Superior temporal gyrus (tissue), 1 donor: ENCODE results near the gene ACTR1A.
A peak's percentile ranks its signal among the peaks of the same experiment; 100 is the strongest.
"Not testable (repeated sequence)": the region's sequence is repeated elsewhere in the genome, so short reads cannot be mapped to it uniquely, and the experiment has no call there.

Experiments
- DNase-seq: peaks from one replicate; pipeline ENCODE4 v3.0.0-alpha.2; 2016; ENCODE audit errors: extremely low spot score

The ACTR1A gene

GRCh38 chr10:102502337-102503151 lies at the start of gene ACTR1A:
Gene ACTR1A, minus strand, starts transcription at chr10:102502712. Its CDS starts 65 bp downstream, at chr10:102502647.
- peak; percentile 100 for DNase-seq

GRCh38 chr10:102550636-102551210 lies 48.2 kb upstream of the ACTR1A start:
- no peak for DNase-seq

GRCh38 chr10:102549549-102549948 lies 47.0 kb upstream of the ACTR1A start:
- no peak for DNase-seq

GRCh38 chr10:102546606-102547320 lies 44.3 kb upstream of the ACTR1A start:
- DNase-seq = no peak

GRCh38 chr10:102545997-102546396 lies 43.5 kb upstream of the ACTR1A start:
- no peak for DNase-seq

DNA sequence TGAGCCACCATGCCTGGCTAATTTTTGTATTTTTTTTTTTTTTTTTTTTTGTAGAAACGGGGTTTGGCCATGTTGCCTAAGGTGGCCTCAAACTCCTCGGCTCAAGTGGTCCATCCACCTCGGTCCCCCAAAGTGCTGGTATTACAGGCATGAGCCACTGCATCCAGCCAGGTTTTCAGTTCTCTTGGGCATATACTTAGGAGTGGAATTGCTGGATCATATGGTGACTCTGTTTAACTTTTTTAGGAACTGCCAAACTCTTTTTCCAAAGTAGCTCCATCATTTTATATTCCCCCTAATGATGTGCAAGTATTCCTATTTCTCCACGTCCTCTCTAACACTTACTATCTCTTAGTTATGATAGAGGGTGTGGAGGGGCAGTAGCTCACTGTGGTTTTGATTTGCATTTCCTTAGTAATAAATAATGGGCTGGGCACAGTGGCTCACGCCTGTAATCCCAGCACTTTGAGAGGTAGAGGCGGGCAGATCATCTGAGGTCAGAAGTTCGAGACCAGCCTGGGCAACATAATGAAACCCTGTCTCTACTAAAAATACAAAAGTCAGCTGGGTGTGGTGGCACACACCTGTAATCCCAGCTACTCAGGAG lies 42.9 kb upstream of the ACTR1A start:
- DNase-seq = no peak

DNA sequence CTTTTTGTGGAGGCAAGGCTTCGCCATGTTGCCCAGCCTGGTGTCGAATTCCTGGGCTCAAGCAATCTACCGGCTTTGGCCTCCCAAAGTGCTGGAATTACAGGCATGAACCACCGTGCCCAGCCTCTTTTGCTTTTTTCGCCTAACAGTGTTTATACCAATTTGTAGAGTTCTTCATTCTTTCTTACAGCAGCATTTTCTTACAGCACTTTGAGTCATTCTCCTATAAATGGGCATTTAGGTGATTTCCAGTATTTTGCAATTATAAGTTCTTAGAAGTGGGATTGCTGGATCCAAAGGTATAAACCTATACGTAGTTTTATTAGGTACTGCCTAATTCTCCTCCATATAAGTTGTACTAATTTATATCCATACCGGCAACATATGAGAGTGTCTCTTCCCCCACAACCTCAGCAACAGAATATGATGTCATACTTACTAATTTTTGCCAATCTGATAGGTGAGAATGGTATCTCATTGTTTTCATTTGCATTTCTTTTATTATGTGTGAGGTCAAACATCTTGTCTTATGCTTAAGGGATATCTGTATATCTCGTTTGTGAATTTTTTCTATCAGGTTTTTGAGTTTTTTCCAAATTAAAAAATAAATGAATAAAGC lies 40.4 kb upstream of the ACTR1A start:
- DNase-seq = no peak

GRCh38 chr10:102540023-102540422 lies 37.5 kb upstream of the ACTR1A start:
- DNase-seq = no peak

GRCh38 chr10:102538811-102539210 lies 36.3 kb upstream of the ACTR1A start:
- no peak for DNase-seq

GRCh38 chr10:102537948-102538347 lies 35.4 kb upstream of the ACTR1A start:
- no peak for DNase-seq

- DNase-seq = no peak
Observed at GRCh38 chr10:102537367-102537766, 34.9 kb upstream of the ACTR1A start.

GRCh38 chr10:102535481-102536147 lies 33.1 kb upstream of the ACTR1A start:
- DNase-seq = no peak

GRCh38 chr10:102534966-102535365 lies 32.5 kb upstream of the ACTR1A start:
- not testable (repeated sequence) for DNase-seq

DNA sequence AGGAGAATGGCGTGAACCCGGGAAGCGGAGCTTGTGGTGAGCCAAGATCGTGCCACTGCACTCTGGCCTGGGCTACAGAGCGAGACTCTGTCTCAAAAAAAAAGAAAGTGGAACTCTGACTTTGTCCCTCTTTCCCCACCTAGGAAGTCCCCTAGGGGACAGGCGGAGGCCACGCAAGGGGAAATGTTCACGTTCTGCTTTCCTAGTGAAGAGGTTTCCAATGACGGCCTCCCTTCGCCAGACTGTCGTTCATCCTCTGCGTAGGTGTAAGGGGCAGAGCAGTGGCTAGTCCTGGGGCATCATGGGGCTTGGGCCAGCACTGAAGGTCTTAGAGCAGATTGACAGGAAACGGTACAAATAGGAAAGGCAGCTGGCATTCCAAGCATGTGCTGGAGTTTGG lies 31.8 kb upstream of the ACTR1A start:
- no peak for DNase-seq

DNA sequence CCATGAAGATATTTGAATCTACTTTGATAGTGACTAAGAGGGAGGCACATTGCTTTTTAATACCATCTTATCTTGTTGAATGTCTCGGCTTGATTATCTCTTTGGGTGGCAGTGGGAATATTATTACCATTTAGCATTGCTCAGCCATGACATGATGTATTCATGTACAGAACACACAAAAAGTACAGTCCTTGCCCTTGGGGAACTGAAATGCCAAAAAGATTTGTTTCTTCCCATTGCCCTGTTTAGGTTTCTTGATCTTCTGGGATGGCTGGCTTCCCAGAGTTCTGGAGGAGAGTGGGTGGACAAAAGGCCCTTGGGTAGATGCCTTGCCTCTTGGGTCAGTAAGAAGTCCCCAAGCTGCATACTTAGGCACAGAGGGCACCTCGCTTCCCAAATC lies 25.0 kb upstream of the ACTR1A start:
- DNase-seq = no peak

DNA sequence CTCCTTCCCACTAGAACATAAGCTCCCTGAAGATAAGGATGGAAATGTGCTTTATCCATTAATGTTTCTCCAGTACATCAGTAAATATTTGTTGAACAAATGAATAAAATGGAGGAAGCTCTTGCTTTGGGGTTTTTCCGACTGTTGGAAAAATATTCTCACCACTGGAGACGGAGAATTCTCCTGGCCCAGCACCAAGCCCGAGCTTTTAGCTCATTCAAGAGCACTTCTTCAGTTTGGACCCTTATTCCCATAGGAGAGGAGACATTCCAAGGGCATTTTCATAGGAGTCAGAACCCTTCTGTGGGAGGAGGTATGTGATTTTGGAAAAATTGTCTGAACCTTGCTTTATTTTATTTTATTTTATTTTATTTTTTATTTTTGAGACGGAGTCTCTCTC lies 22.2 kb upstream of the ACTR1A start:
- no peak for DNase-seq

DNA sequence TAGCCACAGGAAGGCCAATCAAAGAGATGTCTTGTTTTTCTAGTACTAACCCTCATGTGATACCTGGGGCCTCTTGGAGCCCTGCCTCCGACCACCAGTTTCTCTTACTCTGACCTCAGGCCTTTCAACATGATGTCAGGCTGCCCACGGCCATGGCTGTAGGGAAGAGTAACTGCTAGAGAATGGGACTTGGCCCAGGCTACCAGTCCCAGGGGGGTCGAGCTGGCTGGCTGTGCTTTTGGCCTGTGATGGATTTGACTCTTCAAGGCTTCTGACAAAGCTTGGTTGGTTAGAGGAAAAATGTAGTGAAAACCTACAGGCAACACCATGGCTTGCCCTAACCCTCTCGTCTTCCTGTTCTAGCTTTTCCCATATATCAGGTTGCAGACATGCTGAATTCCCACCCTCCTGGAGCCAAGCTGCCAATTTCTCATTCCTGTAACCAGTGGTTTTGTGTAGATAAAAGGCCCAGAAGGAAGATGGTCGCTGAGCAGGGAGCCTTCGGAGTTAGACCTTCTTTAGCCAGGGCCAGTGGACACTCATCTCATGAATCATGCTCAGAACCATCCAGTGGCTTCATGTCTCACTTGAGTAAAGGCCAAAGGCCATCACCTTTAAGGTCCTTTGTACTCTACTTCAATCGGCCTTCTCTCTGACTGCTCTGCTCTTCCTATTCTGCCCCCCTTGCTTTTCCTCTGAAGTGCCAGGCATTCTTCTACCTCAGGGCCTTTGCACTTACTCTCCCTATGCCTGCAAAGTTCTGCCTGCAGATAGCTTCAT lies 20.9 kb upstream of the ACTR1A start:
- no peak for DNase-seq

DNA sequence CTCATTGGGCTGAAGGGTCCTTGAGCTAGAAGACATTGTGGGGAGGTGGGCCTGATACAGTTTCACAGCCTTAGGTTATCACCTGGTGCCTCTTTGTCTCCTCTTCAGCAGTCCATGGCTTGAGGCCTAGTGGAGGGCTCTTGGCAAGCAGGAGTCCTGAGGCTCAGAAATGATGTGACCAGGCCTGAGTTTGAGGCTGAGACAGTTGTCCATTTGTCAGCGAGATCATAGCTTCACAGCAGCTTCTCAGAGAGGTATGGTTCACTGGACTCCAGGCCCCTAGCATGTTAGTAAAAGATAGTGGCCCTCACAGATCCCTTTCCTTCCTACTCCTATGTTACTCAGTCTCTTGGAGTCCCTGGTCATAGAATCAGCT lies 20.4 kb upstream of the ACTR1A start:
- no peak for DNase-seq

DNA sequence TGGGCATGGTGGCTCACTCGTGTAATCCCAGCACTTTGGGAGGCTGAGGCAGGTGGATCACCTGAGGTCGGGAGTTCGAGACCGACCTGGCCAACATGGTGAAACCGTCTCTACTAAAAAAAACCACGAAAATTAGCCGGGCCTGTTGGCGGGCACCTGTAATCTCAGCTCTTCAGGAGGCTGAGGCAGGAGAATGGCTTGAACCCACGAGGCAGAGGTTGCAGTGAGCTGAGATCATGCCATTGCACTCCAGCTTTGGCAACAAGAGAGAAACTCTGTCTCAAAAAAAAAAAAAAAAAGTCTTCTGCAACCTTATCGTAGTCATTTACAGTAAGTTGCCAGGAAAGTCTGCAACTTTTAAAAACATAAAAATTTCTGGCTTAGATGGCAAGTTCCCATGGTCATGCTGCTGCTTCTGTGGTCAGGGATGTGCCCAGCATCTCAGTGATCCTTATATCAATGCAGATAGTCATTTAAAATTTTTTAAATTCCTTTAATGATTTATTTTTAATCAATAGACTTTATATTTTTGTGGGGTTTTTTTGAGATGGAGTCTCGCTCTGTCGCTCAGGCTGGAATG lies 16.8 kb upstream of the ACTR1A start:
- DNase-seq = no peak

DNA sequence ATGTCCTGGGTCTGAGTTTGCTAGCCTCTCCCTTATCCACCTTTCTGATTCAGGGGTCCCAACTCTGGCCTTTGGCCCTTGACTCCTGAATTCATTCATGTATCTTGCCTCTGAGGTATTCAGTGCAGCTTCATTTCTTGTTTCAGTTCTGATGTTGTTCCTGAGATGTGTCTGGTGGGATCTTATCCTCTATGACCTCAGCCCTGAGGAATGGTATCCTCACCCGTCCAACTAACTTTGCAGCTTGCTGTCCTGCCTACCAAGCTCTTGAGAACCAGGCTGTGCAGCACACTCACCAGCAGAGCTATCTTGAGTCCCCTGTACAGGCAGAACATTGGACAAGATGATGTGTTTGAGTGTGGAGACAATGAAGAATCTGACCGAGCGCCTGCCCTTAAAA lies 15.0 kb upstream of the ACTR1A start:
- no peak for DNase-seq
